ENCODE measurements around the gene PIK3AP1. TPM values are rescaled to one million over a fixed set of nuclear protein-coding genes. Genes with fewer than 3 reads are reported as not detected.

Gene PIK3AP1
- total RNA-seq, 2 experiments from 2014 or later, result 8.7 to 11.5 TPM

GRCh38 chr10:96656198-96656577 is 64.1 kb downstream of the PIK3AP1 start:
- H3K4me3 Mint-ChIP-seq, result no peak overlapping the region
- CTCF ChIA-PET, result interaction anchor here (1.2 to 7.8 kb wide), 3 partner anchors 9 to 17 kb away, joined by 3 to 59 read pairs (median 6); no protein-coding TSS in a partner anchor
- H3K4me1 Mint-ChIP-seq, result peaks cover 48% of the 10 kb centered on the region
- H3K27ac Mint-ChIP-seq, result no peak overlapping the region
- ATAC-seq (no peak), DNase-seq (no peak)
- H3K36me3 Mint-ChIP-seq, result peaks cover 15% of the 10 kb centered on the region
- H3K27me3 Mint-ChIP-seq, result peaks cover 3% of the 10 kb centered on the region
- no peaks in the 10 kb centered on the region for H3K9me3 Mint-ChIP-seq (ENCODE audit: low read depth)

GRCh38 chr10:96655461-96656197 is 64.7 kb downstream of the PIK3AP1 start:
- H3K36me3 Mint-ChIP-seq, result peaks cover 16% of the 10 kb centered on the region
- DNase-seq, result no peak
- CTCF ChIA-PET, result interaction anchor here (1.2 to 7.8 kb wide), 3 partner anchors 9 to 17 kb away, joined by 3 to 59 read pairs (median 6); no protein-coding TSS in a partner anchor
- H3K4me3 Mint-ChIP-seq, result no peak overlapping the region
- no peak overlapping the region for H3K27ac Mint-ChIP-seq
- H3K4me1 Mint-ChIP-seq, result peaks cover 53% of the 10 kb centered on the region
- H3K9me3 Mint-ChIP-seq (ENCODE audit: low read depth), result no peaks in the 10 kb centered on the region
- no peak for ATAC-seq
- H3K27me3 Mint-ChIP-seq, result peaks cover 3% of the 10 kb centered on the region

- peak overlapping the region; percentile 87 for H3K27ac Mint-ChIP-seq
These were observed 68.3 kb downstream of the PIK3AP1 start for GRCh38 chr10:96651998-96652431.

GRCh38 chr10:96650958-96651357 is 69.4 kb downstream of the PIK3AP1 start:
- CTCF ChIA-PET, result interaction anchor here (1.1 to 7.8 kb wide), 5 partner anchors 10 to 66 kb away, joined by 3 to 59 read pairs (median 5); no protein-coding TSS in a partner anchor
- Mint-ChIP-seq H3K9me3 (ENCODE audit: low read depth) (no peaks in the 10 kb centered on the region), H3K27ac (peak overlapping the region; percentile 87), H3K36me3 (peaks cover 21% of the 10 kb centered on the region), H3K4me3 (peak overlapping the region; percentile 52), H3K27me3 (no peaks in the 10 kb centered on the region), H3K4me1 (peaks cover 68% of the 10 kb centered on the region)
- peak; percentile 61 for ATAC-seq
- DNase-seq, result peak; percentile 45

More at GRCh38 chr10:96651998-96652431, 68.3 kb downstream of the PIK3AP1 start:
- Mint-ChIP-seq H3K36me3 (peaks cover 23% of the 10 kb centered on the region), H3K4me1 (peaks cover 67% of the 10 kb centered on the region), H3K4me3 (peak overlapping the region; percentile 52), H3K9me3 (ENCODE audit: low read depth) (no peaks in the 10 kb centered on the region), H3K27me3 (no peaks in the 10 kb centered on the region)
- CTCF ChIA-PET, result interaction anchor here (1.1 to 7.8 kb wide), 4 partner anchors 11 to 39 kb away, joined by 4 to 59 read pairs (median 4); no protein-coding TSS in a partner anchor
- DNase-seq (peak; percentile 83), ATAC-seq (peak; percentile 76)

- CTCF ChIA-PET, result interaction anchor here (1.2 to 7.8 kb wide), 2 partner anchors 8 to 16 kb away, joined by 3 to 59 read pairs; no protein-coding TSS in a partner anchor
- DNase-seq (no peak), ATAC-seq (no peak)
- H3K9me3 Mint-ChIP-seq (ENCODE audit: low read depth), result no peaks in the 10 kb centered on the region
- H3K4me1 Mint-ChIP-seq, result peaks cover 64% of the 10 kb centered on the region
- no peaks in the 10 kb centered on the region for H3K27me3 Mint-ChIP-seq
- peak overlapping the region; percentile 66 for H3K27ac Mint-ChIP-seq
- no peak overlapping the region for H3K4me3 Mint-ChIP-seq
- peaks cover 13% of the 10 kb centered on the region for H3K36me3 Mint-ChIP-seq
These were observed 72.0 kb downstream of the PIK3AP1 start for GRCh38 chr10:96648297-96648696.

- peaks cover 57% of the 10 kb centered on the region for H3K4me1 Mint-ChIP-seq
- H3K36me3 Mint-ChIP-seq, result peaks cover 13% of the 10 kb centered on the region
- H3K4me3 Mint-ChIP-seq, result no peak overlapping the region
- peak overlapping the region; percentile 6 for H3K27ac Mint-ChIP-seq
- CTCF ChIA-PET, result interaction anchor here (1.6 kb wide), 1 partner anchor 378 kb away, joined by 4 read pairs; no protein-coding TSS in a partner anchor
- no peaks in the 10 kb centered on the region for H3K27me3 Mint-ChIP-seq
- ATAC-seq, result no peak
- no peaks in the 10 kb centered on the region for H3K9me3 Mint-ChIP-seq (ENCODE audit: low read depth)
- no peak for DNase-seq
These were observed 72.8 kb downstream of the PIK3AP1 start for GRCh38 chr10:96647466-96647865.

- CTCF ChIA-PET, result interaction anchor here (0.5 to 1.6 kb wide), 4 partner anchors 26 to 378 kb away, joined by 3 to 4 read pairs (median 3); no protein-coding TSS in a partner anchor
- Mint-ChIP-seq H3K4me3 (no peak overlapping the region), H3K9me3 (ENCODE audit: low read depth) (no peaks in the 10 kb centered on the region), H3K36me3 (peaks cover 10% of the 10 kb centered on the region), H3K27ac (peak overlapping the region; percentile 31), H3K4me1 (peaks cover 50% of the 10 kb centered on the region), H3K27me3 (no peaks in the 10 kb centered on the region)
- DNase-seq (no peak), ATAC-seq (no peak)
These were observed 73.6 kb downstream of the PIK3AP1 start for GRCh38 chr10:96646751-96647166.

GRCh38 chr10:96646301-96646700 is 74.0 kb downstream of the PIK3AP1 start:
- Mint-ChIP-seq H3K27me3 (no peaks in the 10 kb centered on the region), H3K36me3 (peaks cover 8% of the 10 kb centered on the region), H3K4me3 (no peak overlapping the region), H3K9me3 (ENCODE audit: low read depth) (no peaks in the 10 kb centered on the region), H3K4me1 (peaks cover 47% of the 10 kb centered on the region), H3K27ac (no peak overlapping the region)
- ATAC-seq, result no peak
- DNase-seq, result no peak
- CTCF ChIA-PET, result interaction anchor here (0.5 to 1.6 kb wide), 4 partner anchors 26 to 379 kb away, joined by 3 to 4 read pairs (median 3); no protein-coding TSS in a partner anchor

- peaks cover 40% of the 10 kb centered on the region for H3K4me1 Mint-ChIP-seq
- no peak overlapping the region for H3K27ac Mint-ChIP-seq
- ATAC-seq (no peak), DNase-seq (no peak)
- H3K9me3 Mint-ChIP-seq (ENCODE audit: low read depth), result no peaks in the 10 kb centered on the region
- H3K4me3 Mint-ChIP-seq, result no peak overlapping the region
- CTCF ChIA-PET, result no interaction called here
- H3K27me3 Mint-ChIP-seq, result no peaks in the 10 kb centered on the region
- H3K36me3 Mint-ChIP-seq, result peaks cover 7% of the 10 kb centered on the region
These were observed 75.1 kb downstream of the PIK3AP1 start for GRCh38 chr10:96645191-96645721.

GRCh38 chr10:96643920-96644319 is 76.4 kb downstream of the PIK3AP1 start:
- Mint-ChIP-seq H3K4me1 (peaks cover 31% of the 10 kb centered on the region), H3K36me3 (peaks cover 5% of the 10 kb centered on the region), H3K4me3 (no peak overlapping the region), H3K27me3 (no peaks in the 10 kb centered on the region), H3K27ac (no peak overlapping the region), H3K9me3 (ENCODE audit: low read depth) (no peaks in the 10 kb centered on the region)
- DNase-seq (no peak), ATAC-seq (no peak)
- CTCF ChIA-PET, result interaction anchor here (0.8 to 6.5 kb wide), 10 partner anchors 8 to 382 kb away, joined by 3 to 59 read pairs (median 6); partner anchors contain the start of gene PIK3AP1

- no peaks in the 10 kb centered on the region for H3K9me3 Mint-ChIP-seq (ENCODE audit: low read depth)
- CTCF ChIA-PET, result interaction anchor here (0.5 to 6.5 kb wide), 20 partner anchors 9 to 396 kb away, joined by 3 to 59 read pairs (median 3); partner anchors contain the start of gene PIK3AP1
- H3K4me3 Mint-ChIP-seq, result no peak overlapping the region
- H3K36me3 Mint-ChIP-seq, result peaks cover 2% of the 10 kb centered on the region
- ATAC-seq (peak; percentile 83), DNase-seq (peak; percentile 89)
- no peaks in the 10 kb centered on the region for H3K27me3 Mint-ChIP-seq
- no peak overlapping the region for H3K27ac Mint-ChIP-seq
- H3K4me1 Mint-ChIP-seq, result peaks cover 24% of the 10 kb centered on the region
These were observed 77.3 kb downstream of the PIK3AP1 start for GRCh38 chr10:96642973-96643372.

- Mint-ChIP-seq H3K4me1 (peaks cover 19% of the 10 kb centered on the region), H3K27me3 (no peaks in the 10 kb centered on the region), H3K4me3 (no peak overlapping the region), H3K36me3 (no peaks in the 10 kb centered on the region), H3K9me3 (ENCODE audit: low read depth) (no peaks in the 10 kb centered on the region), H3K27ac (no peak overlapping the region)
- CTCF ChIA-PET, result interaction anchor here (0.7 to 6.5 kb wide), 13 partner anchors 10 to 397 kb away, joined by 3 to 59 read pairs (median 3); partner anchors contain the start of gene PIK3AP1
- no peak for DNase-seq
- ATAC-seq, result no peak
These were observed 77.8 kb downstream of the PIK3AP1 start for GRCh38 chr10:96642530-96642929.
